Measurements from ENCODE around the gene NRIP3. TPM values are rescaled to one million over a fixed set of nuclear protein-coding genes. Genes with fewer than 3 reads are reported as not detected.
A peak's percentile ranks its signal among the peaks of the same experiment; 100 is the strongest.
"Not testable (repeated sequence)": the region's sequence is repeated elsewhere in the genome, so short reads cannot be mapped to it uniquely, and the experiment has no call there.

The NRIP3 gene
- total RNA-seq, 1 experiment from 2014 or later = 2.1 TPM

DNA sequence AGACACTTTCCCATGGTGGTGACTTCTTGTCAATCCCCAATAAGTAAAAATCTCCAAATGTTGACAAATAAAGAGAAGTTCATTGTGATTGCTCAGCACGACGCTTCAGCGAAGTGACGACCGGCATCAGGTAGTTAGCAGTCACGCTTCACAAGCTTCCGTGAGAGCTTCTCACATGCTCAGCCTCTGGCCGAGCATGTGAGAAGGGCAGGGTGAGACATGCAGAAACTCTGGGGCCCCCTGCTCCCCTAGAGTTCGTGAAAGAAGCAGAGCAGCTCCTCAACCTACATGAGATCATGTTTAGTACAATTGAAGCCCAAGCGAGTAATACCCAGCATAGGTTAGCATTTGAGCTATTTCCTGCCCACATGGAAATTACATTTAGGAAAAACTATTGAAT, 66.6 kb downstream of the NRIP3 start:
- CTCF ChIA-PET = no interaction called here
- H4K20me1 ChIP-seq (ENCODE audit: insufficient read depth) = no peaks in the 10 kb centered on the region
- peaks cover 8% of the 10 kb centered on the region; the same call in 1 of the 2 replicates for H3F3A ChIP-seq (ENCODE audit: insufficient read depth, low read depth)
- H3K4me3 ChIP-seq = no peak overlapping the region
- no peak for TF ChIP-seq EZH2 (IDR thresholded peaks at IDR 0.05; ENCODE audit: low read depth)
- TF ChIP-seq, protein P1, sequence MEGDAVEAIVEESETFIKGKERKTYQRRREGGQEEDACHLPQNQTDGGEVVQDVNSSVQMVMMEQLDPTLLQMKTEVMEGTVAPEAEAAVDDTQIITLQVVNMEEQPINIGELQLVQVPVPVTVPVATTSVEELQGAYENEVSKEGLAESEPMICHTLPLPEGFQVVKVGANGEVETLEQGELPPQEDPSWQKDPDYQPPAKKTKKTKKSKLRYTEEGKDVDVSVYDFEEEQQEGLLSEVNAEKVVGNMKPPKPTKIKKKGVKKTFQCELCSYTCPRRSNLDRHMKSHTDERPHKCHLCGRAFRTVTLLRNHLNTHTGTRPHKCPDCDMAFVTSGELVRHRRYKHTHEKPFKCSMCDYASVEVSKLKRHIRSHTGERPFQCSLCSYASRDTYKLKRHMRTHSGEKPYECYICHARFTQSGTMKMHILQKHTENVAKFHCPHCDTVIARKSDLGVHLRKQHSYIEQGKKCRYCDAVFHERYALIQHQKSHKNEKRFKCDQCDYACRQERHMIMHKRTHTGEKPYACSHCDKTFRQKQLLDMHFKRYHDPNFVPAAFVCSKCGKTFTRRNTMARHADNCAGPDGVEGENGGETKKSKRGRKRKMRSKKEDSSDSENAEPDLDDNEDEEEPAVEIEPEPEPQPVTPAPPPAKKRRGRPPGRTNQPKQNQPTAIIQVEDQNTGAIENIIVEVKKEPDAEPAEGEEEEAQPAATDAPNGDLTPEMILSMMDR (conservative IDR thresholded peaks at IDR 0.05) = no peak
- BruUV-seq (replicated peaks) = no TSS peak
- no peak overlapping the region for H3K27ac ChIP-seq
- intact Hi-C loops (cut with micrococcal nuclease; ENCODE audit: unreplicated experiment) = no loop called here
- H3K27me3 ChIP-seq (ENCODE audit: insufficient read depth, low read depth) = no peaks in the 10 kb centered on the region
- no peaks in the 10 kb centered on the region for H3K79me2 ChIP-seq (ENCODE audit: low read depth)
- H3K9me2 ChIP-seq (ENCODE audit: insufficient read depth) = no peaks in the 10 kb centered on the region
- no peaks in the 10 kb centered on the region for H3K9me3 ChIP-seq (ENCODE audit: insufficient read depth, low read depth)
- H3K4me1 ChIP-seq (replicated peaks; ENCODE audit: insufficient read depth) = 0 out of 2 replicates have a peak, but pooled peaks cover 12% of the 10 kb centered on the region
- H2AFZ ChIP-seq = no peak overlapping the region
- DNase-seq = no peak
- H3K36me3 ChIP-seq (ENCODE audit: low read depth) = no peaks in the 10 kb centered on the region
- POLR2A ChIA-PET (ENCODE audit: unreplicated experiment) = no interaction called here
- H3K4me2 ChIP-seq = no peak overlapping the region

DNA sequence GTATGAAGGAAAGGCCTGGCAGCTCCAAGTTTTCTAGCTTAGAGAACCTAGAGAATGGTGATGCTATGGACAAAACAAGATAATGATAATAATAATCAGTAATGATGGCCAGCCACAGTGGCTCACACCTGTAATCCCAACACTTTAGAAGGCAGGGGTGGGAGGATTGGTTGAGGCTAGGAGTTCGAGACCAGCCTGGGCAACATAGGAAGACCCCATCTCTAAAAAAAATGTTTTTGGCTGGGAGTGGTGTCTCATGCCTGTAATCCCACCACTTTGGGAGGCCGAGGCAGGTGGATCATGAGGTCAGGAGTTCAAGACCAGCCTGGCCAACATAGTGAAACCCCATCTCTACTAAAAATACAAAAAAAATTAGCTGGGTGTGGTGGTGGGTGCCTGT, 68.0 kb downstream of the NRIP3 start:
- POLR2A ChIA-PET (ENCODE audit: unreplicated experiment); H3K9me3 ChIP-seq (ENCODE audit: insufficient read depth, low read depth); H3K27me3 ChIP-seq (ENCODE audit: insufficient read depth, low read depth); H3K79me2 ChIP-seq (ENCODE audit: low read depth); H3K9me2 ChIP-seq (ENCODE audit: insufficient read depth); H3F3A ChIP-seq (ENCODE audit: insufficient read depth, low read depth); H3K27ac ChIP-seq; H2AFZ ChIP-seq; H3K36me3 ChIP-seq (ENCODE audit: low read depth); DNase-seq; intact Hi-C loops (cut with micrococcal nuclease; ENCODE audit: unreplicated experiment); H4K20me1 ChIP-seq (ENCODE audit: insufficient read depth); BruUV-seq (replicated peaks); H3K4me3 ChIP-seq; H3K4me2 ChIP-seq; CTCF ChIA-PET: not testable (repeated sequence)
- H3K4me1 ChIP-seq (replicated peaks; ENCODE audit: insufficient read depth) = 0 out of 2 replicates have a peak, but pooled peaks cover 12% of the 10 kb centered on the region

DNA sequence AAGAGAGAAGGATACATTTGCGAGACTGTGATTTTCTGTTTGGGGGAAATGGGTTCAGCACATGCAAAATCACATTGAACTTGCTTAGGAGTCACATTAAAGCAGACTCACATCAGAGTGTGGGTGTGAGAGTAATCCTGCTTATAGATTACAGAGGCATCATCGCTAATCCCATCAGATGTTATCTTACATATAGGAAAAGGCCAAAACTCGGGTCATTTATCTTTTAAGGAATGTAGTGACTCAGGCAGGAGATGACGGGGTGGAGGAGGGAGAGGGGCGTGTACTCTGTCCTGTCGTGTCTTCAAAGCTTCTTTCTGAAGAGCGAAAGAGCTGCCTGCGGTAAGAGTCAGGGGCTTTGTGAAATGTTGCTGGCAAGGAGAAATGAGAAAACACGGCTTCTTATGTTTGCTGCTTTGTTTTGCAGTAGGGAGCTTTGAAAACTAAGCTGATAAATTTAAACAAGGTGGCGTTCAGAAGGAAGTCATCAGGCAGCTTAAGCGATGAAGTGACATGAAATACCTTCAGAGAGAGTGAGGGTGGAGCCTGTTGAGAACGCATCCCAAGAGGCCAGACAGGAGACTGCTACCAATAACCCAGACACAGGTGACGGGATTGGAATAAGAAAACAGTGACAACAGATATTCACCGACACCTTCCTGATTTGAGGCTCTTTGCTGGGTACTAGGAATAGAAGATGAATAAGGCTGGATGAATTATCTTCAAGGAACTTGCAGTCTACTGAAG, 68.9 kb downstream of the NRIP3 start:
- intact Hi-C loops (cut with micrococcal nuclease; ENCODE audit: unreplicated experiment) = no loop called here
- no TSS peak for BruUV-seq (replicated peaks)
- H3K9me2 ChIP-seq (ENCODE audit: insufficient read depth) = no peaks in the 10 kb centered on the region
- no peaks in the 10 kb centered on the region for H3K36me3 ChIP-seq (ENCODE audit: low read depth)
- ChIA-PET POLR2A (ENCODE audit: unreplicated experiment) (interaction anchor here (0.5 kb wide), 1 partner anchor 489 kb away, joined by 4 read pairs; no protein-coding TSS in a partner anchor), CTCF (no interaction called here)
- no peaks in the 10 kb centered on the region for H3K79me2 ChIP-seq (ENCODE audit: low read depth)
- H3K27me3 ChIP-seq (ENCODE audit: insufficient read depth, low read depth) = no peaks in the 10 kb centered on the region
- H3K4me3 ChIP-seq = peak overlapping the region; percentile 34; the same call in 1 of the 2 replicates
- no peaks in the 10 kb centered on the region for H3K9me3 ChIP-seq (ENCODE audit: insufficient read depth, low read depth)
- H2AFZ ChIP-seq = peak overlapping the region; percentile 72
- peak overlapping the region; percentile 40 for H3K27ac ChIP-seq
- TF ChIP-seq EZH2 (IDR thresholded peaks at IDR 0.05; ENCODE audit: low read depth) = no peak
- TF ChIP-seq, protein P1 (conservative IDR thresholded peaks at IDR 0.05) = no peak
- peak overlapping the region; percentile 67 for H3K4me2 ChIP-seq
- H3K4me1 ChIP-seq (replicated peaks; ENCODE audit: insufficient read depth) = 0 out of 2 replicates have a peak, but pooled peaks cover 12% of the 10 kb centered on the region
- DNase-seq = peak; percentile 21 to 77
- H4K20me1 ChIP-seq (ENCODE audit: insufficient read depth) = no peaks in the 10 kb centered on the region
- peaks cover 8% of the 10 kb centered on the region; the same call in 1 of the 2 replicates for H3F3A ChIP-seq (ENCODE audit: insufficient read depth, low read depth)
